ENCODE results near the gene BECN2. TPM values are rescaled to one million over a fixed set of nuclear protein-coding genes. Genes with fewer than 3 reads are reported as not detected.

BECN2 gene
- total RNA-seq, 1 donor from 2014 or later = not detected

- no peak overlapping the region for H3K4me3 ChIP-seq
- no peaks in the 10 kb centered on the region for H3K4me1 ChIP-seq
- no peak overlapping the region for H3K27ac ChIP-seq
- no peaks in the 10 kb centered on the region for H3K36me3 ChIP-seq
- TF ChIP-seq CTCF (IDR thresholded peaks at IDR 0.05) = no peak
- no peak for DNase-seq
- H3K9me3 ChIP-seq = no peaks in the 10 kb centered on the region
- intact Hi-C loops (cut with DNase I) = no loop called here
- no peaks in the 10 kb centered on the region for H3K27me3 ChIP-seq (ENCODE audit: low read depth)
- ATAC-seq = no peak
Observed at GRCh38 chr1:241926141-241926540, 31.4 kb upstream of the BECN2 start.

DNA sequence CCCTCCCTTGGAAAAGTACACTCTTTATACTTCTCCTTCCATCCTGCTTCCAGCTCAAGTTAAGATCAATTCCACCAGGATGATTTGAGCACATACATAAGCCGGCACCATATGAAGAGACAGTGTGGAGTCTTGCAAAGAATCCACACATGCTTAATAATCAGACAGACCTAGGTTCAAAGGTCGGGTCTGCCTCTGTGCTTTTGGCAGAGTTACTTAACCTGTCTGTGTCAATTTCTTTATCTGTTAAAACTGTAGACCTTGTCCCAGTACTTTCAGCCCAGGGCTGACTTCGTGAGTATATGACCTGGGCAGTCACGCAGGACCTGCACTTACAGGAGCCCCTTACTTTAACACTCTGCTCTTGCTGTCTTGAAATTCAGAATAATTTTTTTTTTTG, 30.2 kb upstream of the BECN2 start:
- H3K4me1 ChIP-seq = no peaks in the 10 kb centered on the region
- H3K4me3 ChIP-seq = no peak overlapping the region
- no peaks in the 10 kb centered on the region for H3K36me3 ChIP-seq
- ATAC-seq (no peak), DNase-seq (no peak)
- intact Hi-C loops (cut with DNase I) = no loop called here
- no peaks in the 10 kb centered on the region for H3K27me3 ChIP-seq (ENCODE audit: low read depth)
- no peak for TF ChIP-seq CTCF (IDR thresholded peaks at IDR 0.05)
- H3K9me3 ChIP-seq = no peaks in the 10 kb centered on the region
- H3K27ac ChIP-seq = no peak overlapping the region

GRCh38 chr1:241932845-241933244, 24.7 kb upstream of the BECN2 start:
- TF ChIP-seq CTCF (IDR thresholded peaks at IDR 0.05) = no peak
- Histone ChIP-seq H3K36me3 (no peaks in the 10 kb centered on the region), H3K4me3 (no peak overlapping the region), H3K4me1 (no peaks in the 10 kb centered on the region), H3K27ac (no peak overlapping the region), H3K27me3 (ENCODE audit: low read depth) (no peaks in the 10 kb centered on the region), H3K9me3 (no peaks in the 10 kb centered on the region)
- DNase-seq (no peak), ATAC-seq (no peak)
- intact Hi-C loops (cut with DNase I) = no loop called here

DNA sequence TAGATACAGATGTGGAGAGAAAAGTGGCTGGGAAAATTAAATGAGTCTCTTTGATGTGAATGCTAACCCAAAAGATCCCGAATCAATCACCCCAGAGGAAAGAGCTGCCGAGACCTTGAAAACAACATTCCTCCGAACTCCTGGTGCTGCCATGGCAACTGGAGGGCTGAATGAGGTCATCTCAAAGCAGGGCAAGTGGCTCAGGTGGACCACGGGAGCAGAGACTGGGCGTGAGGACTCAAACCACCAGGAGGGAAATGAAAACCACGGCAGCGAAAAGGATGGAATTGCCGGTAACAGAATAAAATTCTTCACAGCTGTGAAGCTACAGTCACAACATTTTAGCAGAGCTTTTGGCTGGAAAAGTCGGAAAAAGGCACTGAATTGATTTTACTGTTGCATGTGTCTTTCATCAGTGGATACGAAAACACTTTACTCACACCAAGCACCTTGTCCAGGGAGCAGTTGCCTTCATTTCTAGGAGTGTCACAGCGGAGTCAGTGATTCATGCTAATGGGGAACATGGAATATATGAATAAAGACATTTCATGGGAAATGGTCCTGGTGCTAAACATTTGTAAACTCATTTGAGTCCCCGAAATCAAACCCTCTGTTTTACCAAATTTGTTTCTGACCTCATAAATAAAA, 23.2 kb upstream of the BECN2 start:
- no peak overlapping the region for H3K27ac ChIP-seq
- H3K36me3 ChIP-seq = no peaks in the 10 kb centered on the region
- no peaks in the 10 kb centered on the region for H3K9me3 ChIP-seq
- ATAC-seq (no peak), DNase-seq (no peak)
- no peak overlapping the region for H3K4me3 ChIP-seq
- no peaks in the 10 kb centered on the region for H3K27me3 ChIP-seq (ENCODE audit: low read depth)
- no peaks in the 10 kb centered on the region for H3K4me1 ChIP-seq
- intact Hi-C loops (cut with DNase I) = no loop called here
- TF ChIP-seq CTCF (IDR thresholded peaks at IDR 0.05) = no peak

DNA sequence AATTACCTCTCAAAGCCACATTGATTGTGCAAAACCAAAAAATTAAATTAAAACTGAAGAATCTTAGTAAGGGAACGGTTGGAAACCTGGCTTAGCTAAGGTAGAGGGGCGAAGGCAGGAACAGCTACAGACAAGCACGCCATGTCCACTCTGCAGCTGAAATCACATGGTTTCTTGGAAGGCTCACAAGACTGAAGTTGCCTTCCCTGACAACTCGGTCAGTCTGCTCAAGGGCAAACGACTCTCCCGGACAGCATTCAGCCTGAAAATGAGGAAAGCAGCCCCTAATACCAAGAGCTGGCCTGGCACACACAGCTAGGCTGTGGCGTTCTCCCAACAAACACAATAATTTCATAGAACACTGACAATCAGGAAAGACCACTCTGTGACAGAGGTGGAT, 22.7 kb upstream of the BECN2 start:
- Histone ChIP-seq H3K4me3 (no peak overlapping the region), H3K9me3 (no peaks in the 10 kb centered on the region), H3K36me3 (no peaks in the 10 kb centered on the region), H3K27me3 (ENCODE audit: low read depth) (no peaks in the 10 kb centered on the region), H3K4me1 (no peaks in the 10 kb centered on the region), H3K27ac (no peak overlapping the region)
- TF ChIP-seq CTCF (IDR thresholded peaks at IDR 0.05) = no peak
- no peak for DNase-seq
- ATAC-seq = no peak
- intact Hi-C loops (cut with DNase I) = no loop called here

Measured in lower lobe of right lung (tissue), 2 donors.